HTERT RPE-1 (cell line): ENCODE results near the gene CLEC16A.

Experiments
- in situ Hi-C: fragments of 300-500 bp; cut with MboI; formaldehyde crosslinking; loops from 4 replicates; pipeline ENCODE4 v1.14.3; 2020; ENCODE audit warnings: low sequenced_read_pairs

The CLEC16A gene

DNA sequence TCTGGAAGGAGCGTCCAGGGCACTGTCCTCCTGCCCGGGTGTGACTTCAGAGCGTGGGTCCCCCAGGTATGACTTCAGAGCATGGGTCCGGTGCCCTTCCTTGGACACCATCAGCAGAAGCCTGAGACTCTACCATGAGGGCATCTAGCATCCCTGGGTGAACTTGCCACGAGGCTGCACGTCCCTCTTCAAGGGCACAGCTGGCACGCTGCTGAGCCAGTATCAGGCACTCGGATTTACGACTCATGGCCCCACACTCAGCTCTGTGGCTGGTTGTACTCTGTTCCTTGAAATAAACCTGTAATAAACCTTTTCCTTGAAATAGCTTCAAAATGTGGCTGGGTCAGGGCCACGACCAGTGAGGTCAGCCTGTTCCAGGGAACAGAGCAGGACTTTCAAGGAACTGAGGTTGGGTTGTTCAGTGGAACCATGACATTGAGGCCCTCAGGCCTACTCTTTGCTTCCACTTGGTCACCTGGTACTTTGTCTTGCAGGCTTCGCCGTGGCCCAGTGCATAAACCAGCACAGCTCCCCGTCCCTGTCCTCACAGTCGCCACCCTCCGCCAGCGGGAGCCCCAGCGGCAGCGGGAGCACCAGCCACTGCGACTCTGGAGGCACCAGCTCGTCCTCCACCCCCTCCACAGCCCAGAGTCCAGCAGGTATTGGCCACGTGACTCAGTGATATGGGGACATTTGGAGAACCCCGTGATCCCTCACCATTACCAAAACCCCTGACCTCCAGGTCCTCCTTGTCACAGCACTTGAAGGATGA, 221.7 kb downstream of the CLEC16A start:
- in situ Hi-C loops = no loop called here

DNA sequence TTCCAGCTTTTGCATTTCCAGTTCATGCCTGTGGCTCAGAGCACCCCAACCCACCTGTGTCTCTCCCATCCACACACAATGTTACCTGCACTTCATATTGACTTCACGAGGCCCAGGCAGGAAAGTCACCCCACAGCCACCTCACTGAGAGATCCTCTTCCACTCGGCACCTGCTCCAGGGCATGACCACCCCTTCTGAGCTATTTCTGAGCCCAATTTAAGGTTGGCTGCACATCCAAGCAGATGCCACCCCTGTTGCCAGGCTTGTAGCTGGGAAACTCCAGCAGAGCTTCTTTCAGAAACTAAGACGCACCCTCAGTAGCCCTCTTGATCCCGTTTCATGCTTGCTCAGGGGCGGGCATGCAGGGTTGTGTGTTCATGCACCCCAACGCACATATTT, 223.2 kb downstream of the CLEC16A start:
- in situ Hi-C loops = no loop called here

DNA sequence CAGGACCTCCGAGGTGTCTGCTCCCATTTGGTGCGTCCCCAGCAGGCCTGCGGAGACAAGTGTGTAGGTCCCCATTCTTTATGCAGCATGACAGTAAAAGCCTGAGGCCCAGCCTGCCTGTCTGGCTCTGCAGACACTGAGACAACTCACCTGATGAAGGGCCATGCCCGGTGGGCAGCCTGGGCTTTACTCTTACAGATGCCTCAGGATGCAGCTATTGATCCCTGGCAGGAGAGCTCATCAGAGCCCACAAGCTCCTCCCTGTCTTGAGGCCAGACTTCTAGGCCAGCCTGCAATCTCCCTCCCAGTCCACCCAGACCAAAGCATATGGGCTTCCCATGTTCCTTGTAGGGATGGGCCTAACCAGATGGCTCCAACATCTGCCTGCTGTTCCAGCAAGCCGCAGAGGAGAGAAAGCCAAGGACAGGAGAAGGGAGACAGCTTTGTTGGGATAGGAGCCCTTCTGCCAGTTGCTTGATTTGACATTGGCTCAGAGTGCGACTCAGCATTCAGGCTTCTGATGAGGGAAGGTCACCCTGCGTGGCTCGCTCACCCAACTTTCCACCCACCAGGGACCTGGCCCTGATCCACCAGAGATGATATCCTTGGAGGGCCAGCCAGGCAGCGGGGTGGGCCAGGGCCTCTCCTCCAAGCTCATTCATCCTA, 224.2 kb downstream of the CLEC16A start:
- in situ Hi-C loops = no loop called here

DNA sequence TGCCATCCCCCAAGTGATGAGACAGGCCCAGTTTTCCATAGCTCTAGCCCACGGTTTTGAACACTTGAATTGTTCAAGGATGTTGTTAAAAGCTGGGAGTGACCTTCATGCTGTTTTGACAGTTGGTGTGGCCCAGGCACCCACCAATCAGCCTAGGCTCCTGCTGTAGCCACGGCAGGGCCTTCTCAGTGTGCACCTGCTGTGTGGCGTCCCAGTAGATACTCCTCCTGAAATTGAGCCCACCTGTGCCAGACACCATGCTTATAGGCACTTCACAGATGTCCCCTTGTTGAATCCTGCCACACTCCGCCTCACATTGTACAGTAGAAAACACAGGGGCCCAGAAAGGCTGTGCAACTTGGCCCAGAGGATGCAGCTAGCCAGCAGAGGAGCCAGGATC, 225.3 kb downstream of the CLEC16A start:
- in situ Hi-C loops = no loop called here

GRCh38 chr16:11170201-11170600, 225.8 kb downstream of the CLEC16A start:
- in situ Hi-C loops = no loop called here

- in situ Hi-C loops = no loop called here
These were observed 226.5 kb downstream of the CLEC16A start for GRCh38 chr16:11170696-11171447.

GRCh38 chr16:11171448-11171709, 227.0 kb downstream of the CLEC16A start:
- in situ Hi-C loops = no loop called here

DNA sequence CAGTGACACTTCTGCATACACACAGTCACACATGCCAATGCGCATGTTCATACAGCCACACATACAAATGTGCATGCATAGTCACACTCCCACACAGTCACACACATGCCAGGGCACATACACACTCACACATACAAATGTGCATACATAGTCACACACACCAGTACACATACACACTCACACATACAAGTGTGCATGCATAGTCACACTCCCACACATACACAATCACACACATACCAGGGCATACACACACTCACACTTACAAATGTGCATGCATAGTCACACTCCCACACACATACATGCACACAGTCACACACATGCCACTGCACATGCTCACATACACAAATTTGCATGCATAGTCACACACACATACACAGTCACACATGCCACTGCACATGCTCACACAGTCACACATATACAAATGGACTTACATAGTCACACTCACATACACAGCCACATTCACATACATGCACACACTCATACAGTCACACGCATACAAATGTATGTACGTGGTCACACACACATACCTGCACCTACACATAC, 227.5 kb downstream of the CLEC16A start:
- in situ Hi-C loops = no loop called here

DNA sequence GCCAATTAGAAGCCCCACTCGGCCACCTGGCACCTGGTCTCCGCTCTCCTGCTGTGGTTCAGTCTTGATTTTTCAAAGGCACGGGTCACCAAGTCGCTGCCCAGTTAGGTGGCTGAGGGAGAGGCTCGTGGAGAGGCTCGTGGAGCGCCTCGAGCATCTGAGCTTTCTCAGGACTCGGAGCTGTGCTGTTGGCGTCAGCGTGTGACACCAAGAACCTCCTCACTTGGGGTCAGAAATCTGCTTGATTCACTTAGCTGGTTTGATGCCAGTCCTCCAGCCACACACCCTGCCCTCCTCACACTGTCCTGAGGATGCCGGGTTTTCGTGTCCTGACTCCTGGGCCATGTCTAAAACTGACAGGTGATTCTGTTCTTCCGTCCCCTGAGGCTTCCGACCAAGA, 229.1 kb downstream of the CLEC16A start:
- in situ Hi-C loops = no loop called here

DNA sequence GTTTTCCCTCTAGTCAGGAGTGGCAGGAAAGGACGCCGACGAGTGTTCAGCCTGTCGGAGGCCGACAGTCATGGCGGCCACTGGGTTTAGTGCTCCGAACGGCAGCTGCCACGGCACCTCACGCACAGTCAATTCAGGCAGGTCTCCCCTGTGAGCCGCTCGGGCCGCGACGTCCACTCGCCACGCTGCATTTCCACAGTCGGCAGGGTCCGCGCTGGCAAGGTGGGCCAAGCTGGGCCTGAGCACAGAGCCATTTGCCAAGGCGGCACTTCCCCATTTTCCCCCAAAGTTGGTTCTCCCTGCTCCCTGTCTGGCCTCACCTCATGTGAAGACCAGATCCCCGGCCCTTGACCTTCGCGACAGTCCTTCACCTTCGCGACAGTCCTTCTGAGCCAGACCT, 229.8 kb downstream of the CLEC16A start:
- in situ Hi-C loops = no loop called here

DNA sequence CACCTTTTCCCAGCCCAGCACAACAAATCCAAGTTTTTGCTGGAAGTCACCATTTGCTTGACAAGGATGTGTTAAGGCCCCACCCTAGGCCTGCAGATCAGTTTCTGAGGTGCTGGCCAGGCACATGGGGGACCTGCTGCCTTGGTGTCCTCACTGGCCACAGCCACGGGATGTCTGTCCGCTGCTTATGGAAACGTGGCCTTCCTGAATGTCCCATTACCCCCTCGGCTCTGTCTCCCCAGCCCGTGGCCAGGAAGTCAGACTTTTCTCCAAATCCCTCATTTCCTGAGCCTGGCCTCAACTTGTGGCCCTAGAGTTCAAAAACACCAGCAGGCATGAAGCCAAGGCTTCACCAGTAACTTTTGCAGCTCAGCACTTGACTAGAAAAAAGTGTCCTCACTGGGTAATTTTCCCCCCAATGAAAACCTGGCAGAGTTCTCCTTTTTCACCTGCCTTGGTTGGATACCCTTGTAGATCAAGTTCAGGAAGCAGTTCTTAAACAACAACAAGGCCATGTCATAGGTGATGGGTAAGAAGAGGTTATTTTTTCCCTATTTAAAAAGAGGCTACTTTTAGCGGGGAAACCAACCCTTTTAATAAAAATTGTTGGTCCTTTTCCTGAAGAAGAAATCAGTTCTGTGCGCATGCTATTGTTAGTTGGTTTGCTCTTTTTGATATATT, 230.9 kb downstream of the CLEC16A start:
- in situ Hi-C loops = no loop called here

GRCh38 chr16:11175787-11176341, 231.5 kb downstream of the CLEC16A start:
- in situ Hi-C loops = no loop called here

DNA sequence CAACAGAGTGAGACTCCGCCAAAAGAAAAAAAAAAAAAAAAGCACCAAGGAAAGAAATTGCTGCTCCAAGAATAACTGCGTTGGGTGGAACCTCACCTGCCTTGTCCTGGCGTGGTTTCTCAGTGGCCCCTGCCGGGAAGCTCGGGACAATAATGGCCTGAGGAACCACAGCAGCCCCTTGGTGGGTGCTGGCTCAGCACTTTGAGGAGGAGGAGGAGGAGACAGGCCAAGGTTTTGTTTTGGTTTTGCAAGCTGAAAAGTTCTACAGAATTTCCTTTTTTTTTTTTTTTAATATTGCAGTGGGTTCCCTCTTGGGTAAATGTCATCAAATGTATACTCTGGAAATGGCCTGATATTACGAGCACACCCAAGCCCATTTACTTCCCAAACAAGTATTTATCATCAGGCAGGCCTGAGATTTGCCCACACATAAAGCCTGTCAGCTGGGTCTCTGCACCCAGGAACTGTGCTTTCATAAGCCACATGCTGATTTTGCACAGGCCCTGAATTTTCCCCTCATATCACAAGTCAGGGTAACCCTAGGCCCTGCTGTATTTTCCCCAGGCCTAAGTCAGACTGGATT, 233.3 kb downstream of the CLEC16A start:
- in situ Hi-C loops = no loop called here

DNA sequence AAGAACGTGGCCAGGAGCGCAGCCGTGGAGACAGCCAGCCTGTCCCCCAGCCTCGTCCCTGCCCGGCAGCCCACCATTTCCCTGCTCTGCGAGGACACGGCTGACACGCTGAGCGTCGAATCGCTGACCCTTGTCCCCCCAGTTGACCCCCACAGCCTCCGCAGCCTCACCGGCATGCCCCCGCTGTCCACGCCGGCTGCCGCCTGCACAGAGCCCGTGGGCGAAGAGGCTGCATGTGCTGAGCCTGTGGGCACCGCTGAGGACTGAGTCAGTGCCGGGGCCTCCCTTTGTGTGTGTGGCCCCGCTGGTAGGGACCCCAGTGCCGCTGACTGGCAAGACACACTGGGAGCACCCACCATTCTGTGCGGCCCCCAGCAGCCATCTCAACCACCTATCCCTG, 234.1 kb downstream of the CLEC16A start:
- in situ Hi-C loops = no loop called here

- in situ Hi-C loops = no loop called here
These were observed 235.2 kb downstream of the CLEC16A start for GRCh38 chr16:11179574-11179973.

GRCh38 chr16:11180489-11180888, 236.1 kb downstream of the CLEC16A start:
- in situ Hi-C loops = no loop called here

DNA sequence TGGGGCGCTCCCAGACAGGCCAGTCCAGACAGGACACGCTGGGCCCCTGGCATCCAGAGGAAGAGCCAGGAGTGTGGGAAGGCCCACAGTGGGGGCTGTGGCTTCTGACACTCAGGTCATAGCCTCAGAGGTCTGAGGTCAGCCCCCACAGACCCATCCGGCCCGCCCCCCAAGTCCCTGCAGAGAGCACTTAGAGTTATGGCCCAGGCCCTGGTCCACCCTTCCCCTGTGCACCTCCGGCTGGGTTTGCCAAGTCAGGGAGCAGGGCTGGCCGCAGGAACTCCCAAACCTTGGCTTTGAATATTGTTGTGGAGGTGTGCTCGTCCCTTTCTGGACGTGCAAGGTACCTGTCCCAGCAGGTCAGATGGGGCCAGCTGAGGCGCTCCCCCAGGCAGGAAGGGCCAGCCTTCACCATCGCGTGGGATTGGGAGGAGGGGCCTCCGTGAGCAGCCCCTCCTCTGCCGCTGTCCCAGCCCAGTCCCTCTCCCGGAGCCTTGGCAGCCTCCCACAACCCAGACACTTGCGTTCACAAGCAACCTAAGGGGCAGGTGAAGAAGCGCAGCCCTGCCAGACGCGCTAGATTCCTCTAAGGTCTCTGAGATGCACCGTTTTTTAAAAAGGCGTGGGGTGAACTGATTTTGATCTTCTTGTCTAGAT, 237.0 kb downstream of the CLEC16A start:
- in situ Hi-C loops = no loop called here

DNA sequence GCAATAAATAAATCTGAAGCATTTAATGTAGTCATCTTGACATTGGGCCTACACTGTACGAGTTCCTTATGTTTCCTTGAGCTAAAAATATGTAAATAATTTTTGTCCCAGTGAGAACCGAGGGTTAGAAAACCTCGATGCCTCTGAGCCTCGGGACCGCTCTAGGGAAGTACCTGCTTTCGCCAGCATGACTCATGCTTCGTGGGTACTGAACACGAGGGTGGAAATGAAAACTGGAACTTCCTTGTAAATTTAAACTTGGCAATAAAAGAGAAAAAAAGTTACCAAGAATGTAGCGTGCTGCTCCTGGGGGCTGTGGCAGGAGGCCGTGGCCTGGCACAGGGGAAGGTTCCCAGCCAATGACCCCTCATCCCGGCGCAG, 237.5 kb downstream of the CLEC16A start:
- in situ Hi-C loops = no loop called here

- in situ Hi-C loops = no loop called here
These were observed 238.0 kb downstream of the CLEC16A start for GRCh38 chr16:11182411-11182810.
